Measurements from ENCODE around the gene TSEN34.
"Not testable (repeated sequence)": the region's sequence is repeated elsewhere in the genome, so short reads cannot be mapped to it uniquely, and the experiment has no call there.

Gene TSEN34

GRCh38 chr19:54231077-54231931 is 40.2 kb downstream of the TSEN34 start:
- H3K36me3 ChIP-seq (ENCODE audit: control insufficient read depth in 1 of 2, insufficient read depth in 2 of 2, low read length in 2 of 2), result no peaks in the 10 kb centered on the region
- peaks cover 0 to 3% of the 10 kb centered on the region in 2 donors for H3K4me1 ChIP-seq (ENCODE audit: control insufficient read depth in 1 of 2, insufficient read depth in 2 of 2, low read length in 2 of 2)
- no peak overlapping the region for H3K27ac ChIP-seq (ENCODE audit: low read depth, low read length)
- no peak overlapping the region for H3K9ac ChIP-seq (ENCODE audit: low read depth in 1 of 2, low read length in 2 of 2)
- no peaks in the 10 kb centered on the region for H3K9me3 ChIP-seq (ENCODE audit: control insufficient read depth in 1 of 2, low read length in 2 of 2)
- H3K4me3 ChIP-seq (ENCODE audit: low read depth in 1 of 2, low read length in 2 of 2), result no peak overlapping the region
- H3K27me3 ChIP-seq (ENCODE audit: control insufficient read depth in 1 of 2, insufficient read depth in 2 of 2, low read length in 2 of 2), result peaks cover 5% of the 10 kb centered on the region in 2 donors

GRCh38 chr19:54233941-54234340 is 42.8 kb downstream of the TSEN34 start:
- peaks cover 3 to 5% of the 10 kb centered on the region in 2 donors for H3K27me3 ChIP-seq (ENCODE audit: control insufficient read depth in 1 of 2, insufficient read depth in 2 of 2, low read length in 2 of 2)
- no peaks in the 10 kb centered on the region for H3K9me3 ChIP-seq (ENCODE audit: control insufficient read depth in 1 of 2, low read length in 2 of 2)
- no peak overlapping the region for H3K4me3 ChIP-seq (ENCODE audit: low read depth in 1 of 2, low read length in 2 of 2)
- H3K27ac ChIP-seq (ENCODE audit: low read depth, low read length), result no peak overlapping the region
- no peaks in the 10 kb centered on the region for H3K36me3 ChIP-seq (ENCODE audit: control insufficient read depth in 1 of 2, insufficient read depth in 2 of 2, low read length in 2 of 2)
- no peak overlapping the region for H3K9ac ChIP-seq (ENCODE audit: low read depth in 1 of 2, low read length in 2 of 2)
- peaks cover 0 to 3% of the 10 kb centered on the region in 2 donors for H3K4me1 ChIP-seq (ENCODE audit: control insufficient read depth in 1 of 2, insufficient read depth in 2 of 2, low read length in 2 of 2)

GRCh38 chr19:54239491-54240371 is 48.6 kb downstream of the TSEN34 start:
- not testable (repeated sequence) for H3K27ac ChIP-seq (ENCODE audit: low read depth, low read length); H3K9me3 ChIP-seq (ENCODE audit: control insufficient read depth in 1 of 2, low read length in 2 of 2); H3K27me3 ChIP-seq (ENCODE audit: control insufficient read depth in 1 of 2, insufficient read depth in 2 of 2, low read length in 2 of 2); H3K36me3 ChIP-seq (ENCODE audit: control insufficient read depth in 1 of 2, insufficient read depth in 2 of 2, low read length in 2 of 2); H3K4me1 ChIP-seq (ENCODE audit: control insufficient read depth in 1 of 2, insufficient read depth in 2 of 2, low read length in 2 of 2); H3K4me3 ChIP-seq (ENCODE audit: low read depth in 1 of 2, low read length in 2 of 2); H3K9ac ChIP-seq (ENCODE audit: low read depth in 1 of 2, low read length in 2 of 2)

- H3K36me3 ChIP-seq (ENCODE audit: control insufficient read depth in 1 of 2, insufficient read depth in 2 of 2, low read length in 2 of 2); H3K27me3 ChIP-seq (ENCODE audit: control insufficient read depth in 1 of 2, insufficient read depth in 2 of 2, low read length in 2 of 2); H3K9ac ChIP-seq (ENCODE audit: low read depth in 1 of 2, low read length in 2 of 2); H3K4me3 ChIP-seq (ENCODE audit: low read depth in 1 of 2, low read length in 2 of 2); H3K4me1 ChIP-seq (ENCODE audit: control insufficient read depth in 1 of 2, insufficient read depth in 2 of 2, low read length in 2 of 2); H3K27ac ChIP-seq (ENCODE audit: low read depth, low read length); H3K9me3 ChIP-seq (ENCODE audit: control insufficient read depth in 1 of 2, low read length in 2 of 2): not testable (repeated sequence)
Observed at GRCh38 chr19:54240372-54241336, 49.5 kb downstream of the TSEN34 start.

- H3K9me3 ChIP-seq (ENCODE audit: control insufficient read depth in 1 of 2, low read length in 2 of 2); H3K4me3 ChIP-seq (ENCODE audit: low read depth in 1 of 2, low read length in 2 of 2); H3K27ac ChIP-seq (ENCODE audit: low read depth, low read length); H3K36me3 ChIP-seq (ENCODE audit: control insufficient read depth in 1 of 2, insufficient read depth in 2 of 2, low read length in 2 of 2); H3K9ac ChIP-seq (ENCODE audit: low read depth in 1 of 2, low read length in 2 of 2); H3K27me3 ChIP-seq (ENCODE audit: control insufficient read depth in 1 of 2, insufficient read depth in 2 of 2, low read length in 2 of 2); H3K4me1 ChIP-seq (ENCODE audit: control insufficient read depth in 1 of 2, insufficient read depth in 2 of 2, low read length in 2 of 2): not testable (repeated sequence)
Observed at GRCh38 chr19:54242234-54242633, 51.1 kb downstream of the TSEN34 start.

GRCh38 chr19:54242646-54243045 is 51.5 kb downstream of the TSEN34 start, which contains the start of gene LILRA6:
Gene LILRA6 (minus strand): TSS chr19:54242790.
- H3K9ac ChIP-seq (ENCODE audit: low read depth in 1 of 2, low read length in 2 of 2); H3K36me3 ChIP-seq (ENCODE audit: control insufficient read depth in 1 of 2, insufficient read depth in 2 of 2, low read length in 2 of 2); H3K27me3 ChIP-seq (ENCODE audit: control insufficient read depth in 1 of 2, insufficient read depth in 2 of 2, low read length in 2 of 2); H3K9me3 ChIP-seq (ENCODE audit: control insufficient read depth in 1 of 2, low read length in 2 of 2); H3K27ac ChIP-seq (ENCODE audit: low read depth, low read length); H3K4me3 ChIP-seq (ENCODE audit: low read depth in 1 of 2, low read length in 2 of 2); H3K4me1 ChIP-seq (ENCODE audit: control insufficient read depth in 1 of 2, insufficient read depth in 2 of 2, low read length in 2 of 2): not testable (repeated sequence)

- H3K27me3 ChIP-seq (ENCODE audit: control insufficient read depth in 1 of 2, insufficient read depth in 2 of 2, low read length in 2 of 2); H3K9me3 ChIP-seq (ENCODE audit: control insufficient read depth in 1 of 2, low read length in 2 of 2); H3K4me3 ChIP-seq (ENCODE audit: low read depth in 1 of 2, low read length in 2 of 2); H3K27ac ChIP-seq (ENCODE audit: low read depth, low read length); H3K4me1 ChIP-seq (ENCODE audit: control insufficient read depth in 1 of 2, insufficient read depth in 2 of 2, low read length in 2 of 2); H3K36me3 ChIP-seq (ENCODE audit: control insufficient read depth in 1 of 2, insufficient read depth in 2 of 2, low read length in 2 of 2); H3K9ac ChIP-seq (ENCODE audit: low read depth in 1 of 2, low read length in 2 of 2): not testable (repeated sequence)
Observed at GRCh38 chr19:54243809-54244208, 52.7 kb downstream of the TSEN34 start.
